B cell (primary cell): ENCODE measurements around the gene MEGF11. TPM values are rescaled to one million over a fixed set of nuclear protein-coding genes. Genes with fewer than 3 reads are reported as not detected.

ENCODE experiments used
- ATAC-seq: fragments of 200-7000 bp; cut with Tn5 transposase; one replicate; pipeline ENCODE4 v1.10.0; 2021; ENCODE audit warnings: low read depth, mild to moderate bottlenecking, moderate number of reproducible peaks, moderate library complexity
- CTCF ChIA-PET: fragments of 350-600 bp; sonication (Branson Sonifier 250); formaldehyde crosslinking; loops from one replicate; lab custom pipeline; 2021; ENCODE audit warnings: antibody characterized with exemption, inconsistent platforms; lab: Charles Lee
- POLR2A ChIA-PET: fragments of 350-600 bp; sonication (Branson Sonifier 250); formaldehyde crosslinking; loops from one replicate; lab custom pipeline; 2021; ENCODE audit warnings: antibody characterized with exemption; lab: Charles Lee
- DNase-seq: peaks from one replicate; pipeline ENCODE4 v3.0.0; 2013
- H2AFZ ChIP-seq: 2 replicates; pipeline ENCODE4 v1.6.1; 2012; ENCODE audit warnings: mild to moderate bottlenecking, low read depth, low read length; ENCODE audit not compliant: insufficient read depth, poor library complexity, severe bottlenecking
- H3K27ac ChIP-seq, 2 donors: 1 replicate in 1 of 2; 2 replicates in 1 of 2; pipeline ENCODE4 v1.5.1; 2012 to 2013; ENCODE audit warnings: low read length in 2 of 2, mild to moderate bottlenecking in 2 of 2, moderate library complexity in 1 of 2
- H3K27me3 ChIP-seq, 4 experiments: fragments of 200-600 bp in 1 of 4; sonication (generic) in 1 of 4; replicated peaks in 1 of 4; 1 replicate in 2 of 4; 2 replicates in 2 of 4; pipeline versions ENCODE4 v1.6.1 to v1.7.0; 2013 to 2016; ENCODE audit warnings: low read length in 3 of 4, mild to moderate bottlenecking in 2 of 4, mixed read lengths in 1 of 4, moderate library complexity in 1 of 4; ENCODE audit not compliant: insufficient read depth in 4 of 4, control insufficient read depth in 3 of 4; ENCODE audit errors: control extremely low read depth in 1 of 4
- H3K36me3 ChIP-seq, 2 experiments: replicated peaks in 1 of 2; 1 replicate in 1 of 2; 2 replicates in 1 of 2; pipeline versions ENCODE4 v1.6.1 to v1.7.1; 2013; ENCODE audit warnings: low read length in 1 of 2; ENCODE audit not compliant: insufficient read depth in 2 of 2, control insufficient read depth in 1 of 2; ENCODE audit errors: control extremely low read depth in 1 of 2, extremely low read depth in 1 of 2
- H3K4me1 ChIP-seq, 2 donors: fragments of 200-600 bp in 1 of 2; sonication (generic) in 1 of 2; 1 replicate in 1 of 2; 2 replicates in 1 of 2; pipeline versions ENCODE4 v1.5.1 to v1.6.1; 2013 to 2017; ENCODE audit warnings: low read length in 2 of 2; ENCODE audit not compliant: control insufficient read depth in 2 of 2, insufficient read depth in 2 of 2
- H3K4me2 ChIP-seq: replicated peaks from 2 replicates; pipeline ENCODE3; 2012; ENCODE audit warnings: mild to moderate bottlenecking, low read depth, low read length; ENCODE audit not compliant: poor library complexity, severe bottlenecking
- H3K4me3 ChIP-seq, 5 experiments: fragments of 200-600 bp in 1 of 5; sonication (generic) in 1 of 5; 1 replicate in 3 of 5; 2 replicates in 2 of 5; pipeline versions ENCODE4 v1.5.1 to v1.7.0; 2011 to 2016; ENCODE audit warnings: low read length in 4 of 5, mild to moderate bottlenecking in 4 of 5, low read depth in 2 of 5, control low read depth in 1 of 5, moderate library complexity in 1 of 5; ENCODE audit not compliant: insufficient read depth in 1 of 5; ENCODE audit errors: control extremely low read depth in 1 of 5, extremely low read depth in 1 of 5
- H3K79me2 ChIP-seq: fragments of 200-600 bp; sonication (generic); one replicate; pipeline ENCODE4 v1.6.0; 2016; ENCODE audit warnings: low read length; ENCODE audit not compliant: control insufficient read depth, insufficient read depth
- H3K9ac ChIP-seq: fragments of 200-600 bp; sonication (generic); 2 replicates; pipeline ENCODE4 v1.6.1; 2017; ENCODE audit warnings: mild to moderate bottlenecking, low read length, moderate library complexity
- H3K9me3 ChIP-seq, 3 donors: one replicate each; pipeline versions ENCODE4 v1.6.1 to v1.7.1; 2013; ENCODE audit warnings: low read length in 2 of 3; ENCODE audit not compliant: control insufficient read depth in 2 of 3, insufficient read depth in 1 of 3; ENCODE audit errors: control extremely low read depth in 1 of 3
- H4K20me1 ChIP-seq: 2 replicates; pipeline ENCODE4 v1.6.0; 2012; ENCODE audit warnings: mild to moderate bottlenecking, low read length; ENCODE audit not compliant: insufficient read depth, control insufficient read depth, poor library complexity, severe bottlenecking
- H3K27ac Mint-ChIP-seq: one replicate; pipeline ENCODE4 v1.8.0; 2021; ENCODE audit warnings: mixed read lengths
- H3K27me3 Mint-ChIP-seq: one replicate; pipeline ENCODE4 v1.8.0; 2021; ENCODE audit warnings: mixed read lengths
- H3K4me1 Mint-ChIP-seq: one replicate; pipeline ENCODE4 v1.8.0; 2021; ENCODE audit warnings: mixed read lengths
- H3K4me3 Mint-ChIP-seq: one replicate; pipeline ENCODE4 v1.8.0; 2021; ENCODE audit warnings: mixed read lengths
- H3K9me3 Mint-ChIP-seq: one replicate; pipeline ENCODE4 v1.8.0; 2022; ENCODE audit warnings: mixed read lengths; ENCODE audit not compliant: insufficient read depth
- CTCF ChIP-seq: fragments of 200-600 bp; IDR thresholded peaks from one replicate; pipeline ENCODE4 v1.8.0; 2022; ENCODE audit warnings: antibody characterized with exemption, mild to moderate bottlenecking
- EZH2 ChIP-seq: IDR thresholded peaks from 2 replicates; pipeline ENCODE4 v1.6.1; 2012; ENCODE audit warnings: borderline replicate concordance, low read depth, mild to moderate bottlenecking, moderate library complexity, low read length; ENCODE audit not compliant: insufficient read depth, poor library complexity, severe bottlenecking
- WGBS: methylation state at CpG from one replicate; pipeline ENCODE4 v1.1.5; 2013; ENCODE audit warnings: missing lambda C conversion rate; ENCODE audit not compliant: insufficient coverage; 5-methylcytosine and 5-hydroxymethylcytosine counted together
- intact Hi-C: fragments of 100-400 bp; cut with micrococcal nuclease; formaldehyde crosslinking; loops from one replicate; pipeline ENCODE4 v1.10.0; 2022
- polyA plus RNA-seq: library from polyadenylated mRNA; depleted of rRNA; stranded (reverse); fragments of >200 nt; gene quantifications from 2 replicates; pipeline ENCODE4 v1.2.3, GENCODE V29; 2012
- total RNA-seq, 2 donors: library from RNA; stranded (reverse); fragments of 120-200 nt in 1 of 2; gene quantifications; 1 replicate in 1 of 2; 2 replicates in 1 of 2; pipeline versions ENCODE4 v1.2.3 to v1.2.4, GENCODE V29; 2013 to 2022

The MEGF11 gene
- total and polyA plus RNA-seq, 2 donors (not counting 1 experiment from before 2014, with no cell fraction given): 0.04 to 0.34 TPM

GRCh38 chr15:66014635-66015182, 238.8 kb downstream of the MEGF11 start:
- H3K9me3 ChIP-seq: peaks cover 0 to 1% (median 0%) of the 10 kb centered on the region in 3 donors
- H3K4me3 Mint-ChIP-seq: no peak overlapping the region

GRCh38 chr15:66014022-66014421, 239.5 kb downstream of the MEGF11 start:
- 68% methylated on average over 5 of the region's 5 CpGs for whole genome bisulfite sequencing
- DNase-seq (no peak), ATAC-seq (no peak)
- no peak overlapping the region for H3K9ac ChIP-seq
- POLR2A ChIA-PET: no interaction called here
- Mint-ChIP-seq H3K27me3 (peaks cover 41% of the 10 kb centered on the region), H3K4me3 (no peak overlapping the region), H3K9me3 (peaks cover 2% of the 10 kb centered on the region), H3K27ac (no peak overlapping the region), H3K4me1 (no peaks in the 10 kb centered on the region)
- H3K9me3 ChIP-seq: peaks cover 0 to 3% (median 0%) of the 10 kb centered on the region in 3 donors
- no peaks in the 10 kb centered on the region for H4K20me1 ChIP-seq
- CTCF ChIA-PET: no interaction called here
- no peaks in the 10 kb centered on the region for H3K79me2 ChIP-seq
- no peak overlapping the region for H2AFZ ChIP-seq
- TF ChIP-seq EZH2 (no peak), CTCF (no peak)
- no peak overlapping the region for H3K4me2 ChIP-seq
- H3K36me3 ChIP-seq: no peaks in the 10 kb centered on the region
- intact Hi-C loops: no loop called here
- H3K4me3 ChIP-seq: no peak overlapping the region
- H3K4me1 ChIP-seq: no peaks in the 10 kb centered on the region
- no peaks in the 10 kb centered on the region for H3K27me3 ChIP-seq
- H3K27ac ChIP-seq: no peak overlapping the region

More at GRCh38 chr15:66014635-66015182, 238.8 kb downstream of the MEGF11 start:
- DNase-seq: no peak
- peaks cover 2% of the 10 kb centered on the region for H3K9me3 Mint-ChIP-seq
- H3K27me3 Mint-ChIP-seq: peaks cover 41% of the 10 kb centered on the region
- CTCF ChIA-PET: interaction anchor here (0.6 kb wide), 1 partner anchor 930 kb away, joined by 4 read pairs; no protein-coding TSS in a partner anchor
- no peaks in the 10 kb centered on the region for H3K27me3 ChIP-seq
- no peaks in the 10 kb centered on the region for H3K36me3 ChIP-seq
- H3K4me3 ChIP-seq: no peak overlapping the region
- no peak overlapping the region for H3K9ac ChIP-seq
- no peak overlapping the region for H3K27ac ChIP-seq
- POLR2A ChIA-PET: no interaction called here
- no peak for ATAC-seq
- H3K4me1 ChIP-seq: no peaks in the 10 kb centered on the region
- TF ChIP-seq CTCF (no peak), EZH2 (no peak)
- H3K4me1 Mint-ChIP-seq: no peaks in the 10 kb centered on the region
- H3K27ac Mint-ChIP-seq: no peak overlapping the region
- no peak overlapping the region for H3K4me2 ChIP-seq
- intact Hi-C loops: no loop called here
- no peak overlapping the region for H2AFZ ChIP-seq
- WGBS: 51% methylated on average over 5 of the region's 8 CpGs
- H4K20me1 ChIP-seq: no peaks in the 10 kb centered on the region
- no peaks in the 10 kb centered on the region for H3K79me2 ChIP-seq
